ENCODE data around the gene LAMTOR3.

- TF ChIP-seq, protein P1, sequence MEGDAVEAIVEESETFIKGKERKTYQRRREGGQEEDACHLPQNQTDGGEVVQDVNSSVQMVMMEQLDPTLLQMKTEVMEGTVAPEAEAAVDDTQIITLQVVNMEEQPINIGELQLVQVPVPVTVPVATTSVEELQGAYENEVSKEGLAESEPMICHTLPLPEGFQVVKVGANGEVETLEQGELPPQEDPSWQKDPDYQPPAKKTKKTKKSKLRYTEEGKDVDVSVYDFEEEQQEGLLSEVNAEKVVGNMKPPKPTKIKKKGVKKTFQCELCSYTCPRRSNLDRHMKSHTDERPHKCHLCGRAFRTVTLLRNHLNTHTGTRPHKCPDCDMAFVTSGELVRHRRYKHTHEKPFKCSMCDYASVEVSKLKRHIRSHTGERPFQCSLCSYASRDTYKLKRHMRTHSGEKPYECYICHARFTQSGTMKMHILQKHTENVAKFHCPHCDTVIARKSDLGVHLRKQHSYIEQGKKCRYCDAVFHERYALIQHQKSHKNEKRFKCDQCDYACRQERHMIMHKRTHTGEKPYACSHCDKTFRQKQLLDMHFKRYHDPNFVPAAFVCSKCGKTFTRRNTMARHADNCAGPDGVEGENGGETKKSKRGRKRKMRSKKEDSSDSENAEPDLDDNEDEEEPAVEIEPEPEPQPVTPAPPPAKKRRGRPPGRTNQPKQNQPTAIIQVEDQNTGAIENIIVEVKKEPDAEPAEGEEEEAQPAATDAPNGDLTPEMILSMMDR (conservative IDR thresholded peaks at IDR 0.05 in 1 of 2, IDR thresholded peaks at IDR 0.05 in 1 of 2; ENCODE audit: low read depth in 1 of 2, low read length in 2 of 2), result no peak
- TF ChIP-seq EZH2 (IDR thresholded peaks at IDR 0.05; ENCODE audit: low read length, missing control alignments), result no peak
These were observed 26.1 kb downstream of the LAMTOR3 start for GRCh38 chr4:99868126-99868596.
